Measurements from ENCODE around the gene NPNT. TPM values are rescaled to one million over a fixed set of nuclear protein-coding genes. Genes with fewer than 3 reads are reported as not detected.

NPNT gene
- total RNA-seq, 2 donors from 2014 or later: 30.9 to 39.1 TPM

DNA sequence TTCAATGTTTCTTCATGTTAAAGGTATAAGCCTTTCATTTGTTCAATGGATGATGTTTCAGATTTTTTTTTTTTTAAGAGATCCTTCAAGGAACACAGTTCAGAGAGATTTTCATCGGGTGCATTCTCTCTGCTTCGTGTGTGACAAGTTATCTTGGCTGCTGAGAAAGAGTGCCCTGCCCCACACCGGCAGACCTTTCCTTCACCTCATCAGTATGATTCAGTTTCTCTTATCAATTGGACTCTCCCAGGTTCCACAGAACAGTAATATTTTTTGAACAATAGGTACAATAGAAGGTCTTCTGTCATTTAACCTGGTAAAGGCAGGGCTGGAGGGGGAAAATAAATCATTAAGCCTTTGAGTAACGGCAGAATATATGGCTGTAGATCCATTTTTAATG lies 75.8 kb downstream of the NPNT start:
- DNase-seq: no peak
- H3K27me3 ChIP-seq: no peaks in the 10 kb centered on the region
- no peaks in the 10 kb centered on the region for H3K4me1 ChIP-seq
- TF ChIP-seq, protein P1, sequence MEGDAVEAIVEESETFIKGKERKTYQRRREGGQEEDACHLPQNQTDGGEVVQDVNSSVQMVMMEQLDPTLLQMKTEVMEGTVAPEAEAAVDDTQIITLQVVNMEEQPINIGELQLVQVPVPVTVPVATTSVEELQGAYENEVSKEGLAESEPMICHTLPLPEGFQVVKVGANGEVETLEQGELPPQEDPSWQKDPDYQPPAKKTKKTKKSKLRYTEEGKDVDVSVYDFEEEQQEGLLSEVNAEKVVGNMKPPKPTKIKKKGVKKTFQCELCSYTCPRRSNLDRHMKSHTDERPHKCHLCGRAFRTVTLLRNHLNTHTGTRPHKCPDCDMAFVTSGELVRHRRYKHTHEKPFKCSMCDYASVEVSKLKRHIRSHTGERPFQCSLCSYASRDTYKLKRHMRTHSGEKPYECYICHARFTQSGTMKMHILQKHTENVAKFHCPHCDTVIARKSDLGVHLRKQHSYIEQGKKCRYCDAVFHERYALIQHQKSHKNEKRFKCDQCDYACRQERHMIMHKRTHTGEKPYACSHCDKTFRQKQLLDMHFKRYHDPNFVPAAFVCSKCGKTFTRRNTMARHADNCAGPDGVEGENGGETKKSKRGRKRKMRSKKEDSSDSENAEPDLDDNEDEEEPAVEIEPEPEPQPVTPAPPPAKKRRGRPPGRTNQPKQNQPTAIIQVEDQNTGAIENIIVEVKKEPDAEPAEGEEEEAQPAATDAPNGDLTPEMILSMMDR (IDR thresholded peaks at IDR 0.05): no peak
- H3K9me3 ChIP-seq: no peaks in the 10 kb centered on the region
- no peak overlapping the region for H3K9ac ChIP-seq (ENCODE audit: low read depth in 2 of 2, low read length in 2 of 2)
- H3K36me3 ChIP-seq: no peaks in the 10 kb centered on the region
- H3K4me3 ChIP-seq: no peak overlapping the region
- H3K27ac ChIP-seq: no peak overlapping the region
- intact Hi-C loops (cut with DNase I): no loop called here

DNA sequence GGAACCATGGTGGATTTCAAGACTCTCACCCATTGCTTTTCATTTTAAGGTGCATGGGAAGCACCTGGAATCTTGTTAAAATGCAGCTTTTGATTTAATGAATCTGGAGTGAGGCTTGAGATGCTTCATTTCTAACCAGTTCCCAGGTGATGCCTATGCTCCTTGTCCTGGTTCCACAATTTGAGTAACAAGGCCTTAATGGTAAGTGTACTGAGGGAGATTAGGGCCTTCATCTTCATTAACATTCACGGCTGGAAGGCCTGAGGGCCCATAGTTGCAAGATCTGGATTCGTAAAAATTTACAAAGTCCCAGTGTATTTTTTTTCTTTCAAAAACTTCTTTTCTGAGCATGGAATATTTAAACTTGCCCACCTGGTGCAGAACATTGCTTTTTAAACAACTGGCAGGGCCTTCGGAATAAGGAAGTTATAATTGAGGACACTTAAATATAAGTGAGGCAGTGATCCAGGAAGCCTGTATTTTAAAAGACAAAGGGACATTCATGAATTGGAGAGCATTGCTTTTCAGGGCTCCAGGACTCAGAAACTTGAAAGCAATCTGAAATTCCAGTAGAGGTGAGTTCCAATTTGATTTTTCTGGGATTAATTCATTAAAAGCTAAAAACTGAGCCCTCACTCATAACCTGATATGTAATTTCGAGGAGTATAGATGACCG lies 77.8 kb downstream of the NPNT start:
- no peaks in the 10 kb centered on the region for H3K9me3 ChIP-seq
- H3K4me1 ChIP-seq: no peaks in the 10 kb centered on the region
- H3K4me3 ChIP-seq: no peak overlapping the region
- H3K27me3 ChIP-seq: no peaks in the 10 kb centered on the region
- H3K36me3 ChIP-seq: no peaks in the 10 kb centered on the region
- TF ChIP-seq, protein P1 (IDR thresholded peaks at IDR 0.05): no peak
- DNase-seq: no peak
- no peak overlapping the region for H3K9ac ChIP-seq (ENCODE audit: low read depth in 2 of 2, low read length in 2 of 2)
- H3K27ac ChIP-seq: no peak overlapping the region
- intact Hi-C loops (cut with DNase I): no loop called here

GRCh38 chr4:105976915-105977314 lies 81.6 kb downstream of the NPNT start:
- no peak for DNase-seq
- Histone ChIP-seq H3K9me3 (no peaks in the 10 kb centered on the region), H3K9ac (ENCODE audit: low read depth in 2 of 2, low read length in 2 of 2) (no peak overlapping the region), H3K36me3 (no peaks in the 10 kb centered on the region), H3K4me3 (no peak overlapping the region), H3K27me3 (no peaks in the 10 kb centered on the region), H3K27ac (no peak overlapping the region), H3K4me1 (no peaks in the 10 kb centered on the region)
- intact Hi-C loops (cut with DNase I): no loop called here
- TF ChIP-seq, protein P1 (IDR thresholded peaks at IDR 0.05): no peak

DNA sequence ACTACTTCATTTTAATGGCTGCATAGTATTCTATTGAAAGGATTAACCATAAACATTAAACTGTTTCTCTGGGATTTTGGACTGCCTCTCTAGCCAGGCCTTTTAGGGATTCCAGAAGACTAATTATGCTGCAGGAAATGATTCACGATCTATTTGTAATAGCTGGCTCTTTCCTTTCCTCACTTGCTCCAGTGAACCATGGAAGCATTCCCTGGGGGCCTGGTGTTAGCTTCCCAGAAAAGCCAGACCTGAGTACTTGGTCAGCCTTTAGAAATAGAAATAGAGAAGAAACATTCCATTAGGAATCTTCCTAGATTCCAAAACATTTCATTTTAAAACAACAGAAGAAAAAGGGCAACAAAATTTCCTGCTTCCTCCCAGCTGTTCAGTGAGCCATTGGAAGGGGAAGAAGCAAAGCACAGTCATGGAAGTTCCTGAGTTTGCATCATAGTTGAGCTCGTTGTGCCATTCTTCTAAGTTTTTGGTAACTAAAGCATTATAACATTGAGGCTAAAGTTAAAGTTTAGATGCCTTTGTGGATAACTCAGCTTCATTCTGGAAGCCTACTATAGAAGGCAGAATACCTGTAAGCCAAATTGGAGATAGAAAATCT lies 83.5 kb downstream of the NPNT start:
- Histone ChIP-seq H3K9me3 (no peaks in the 10 kb centered on the region), H3K4me1 (no peaks in the 10 kb centered on the region), H3K4me3 (no peak overlapping the region), H3K27me3 (no peaks in the 10 kb centered on the region), H3K27ac (no peak overlapping the region), H3K9ac (ENCODE audit: low read depth in 2 of 2, low read length in 2 of 2) (no peak overlapping the region), H3K36me3 (no peaks in the 10 kb centered on the region)
- TF ChIP-seq, protein P1 (IDR thresholded peaks at IDR 0.05): no peak
- intact Hi-C loops (cut with DNase I): no loop called here
- DNase-seq: no peak

- DNase-seq: no peak
- TF ChIP-seq, protein P1 (IDR thresholded peaks at IDR 0.05): no peak
- intact Hi-C loops (cut with DNase I): no loop called here
- no peak overlapping the region for H3K9ac ChIP-seq (ENCODE audit: low read depth in 2 of 2, low read length in 2 of 2)
- no peaks in the 10 kb centered on the region for H3K4me1 ChIP-seq
- H3K27ac ChIP-seq: no peak overlapping the region
- no peaks in the 10 kb centered on the region for H3K36me3 ChIP-seq
- H3K27me3 ChIP-seq: no peaks in the 10 kb centered on the region
- H3K9me3 ChIP-seq: no peaks in the 10 kb centered on the region
- no peak overlapping the region for H3K4me3 ChIP-seq
These were observed 84.2 kb downstream of the NPNT start for GRCh38 chr4:105979506-105979905.
